PC-9 (cell line): ENCODE measurements around the gene PROC.

Experiments used
- EZH2 ChIP-seq: fragments of 200-600 bp; sonication (generic); IDR thresholded peaks from 2 replicates; pipeline ENCODE4 v1.8.0; 2017; ENCODE audit warnings: antibody characterized with exemption, low read depth
- TF ChIP-seq, protein P1 (sequence below): fragments of 200-600 bp; sonication (generic); conservative IDR thresholded peaks from 2 replicates; pipeline ENCODE4 v1.6.1; 2017; ENCODE audit warnings: mixed run types, antibody characterized with exemption, mild to moderate bottlenecking, moderate library complexity

DNA sequence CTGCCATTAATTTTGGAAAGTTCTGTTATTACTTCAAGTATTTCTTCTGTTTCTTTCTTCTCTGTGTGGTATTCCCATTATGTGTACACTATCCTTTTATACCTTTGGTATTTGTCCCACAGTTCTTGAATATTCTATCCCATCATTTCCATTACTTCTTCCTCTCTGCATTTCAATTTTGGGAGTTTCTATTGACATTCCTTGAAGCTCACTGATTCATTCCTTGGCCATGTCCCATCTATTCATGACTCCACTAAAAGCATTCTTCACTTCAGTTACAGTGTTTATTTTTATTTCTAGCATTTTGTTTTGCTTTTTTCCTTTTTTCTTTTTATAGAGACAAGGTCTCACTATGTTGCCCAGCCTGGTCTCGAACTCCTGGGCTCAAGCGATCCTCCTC lies 30.3 kb downstream of the PROC start:
- TF ChIP-seq, protein P1, sequence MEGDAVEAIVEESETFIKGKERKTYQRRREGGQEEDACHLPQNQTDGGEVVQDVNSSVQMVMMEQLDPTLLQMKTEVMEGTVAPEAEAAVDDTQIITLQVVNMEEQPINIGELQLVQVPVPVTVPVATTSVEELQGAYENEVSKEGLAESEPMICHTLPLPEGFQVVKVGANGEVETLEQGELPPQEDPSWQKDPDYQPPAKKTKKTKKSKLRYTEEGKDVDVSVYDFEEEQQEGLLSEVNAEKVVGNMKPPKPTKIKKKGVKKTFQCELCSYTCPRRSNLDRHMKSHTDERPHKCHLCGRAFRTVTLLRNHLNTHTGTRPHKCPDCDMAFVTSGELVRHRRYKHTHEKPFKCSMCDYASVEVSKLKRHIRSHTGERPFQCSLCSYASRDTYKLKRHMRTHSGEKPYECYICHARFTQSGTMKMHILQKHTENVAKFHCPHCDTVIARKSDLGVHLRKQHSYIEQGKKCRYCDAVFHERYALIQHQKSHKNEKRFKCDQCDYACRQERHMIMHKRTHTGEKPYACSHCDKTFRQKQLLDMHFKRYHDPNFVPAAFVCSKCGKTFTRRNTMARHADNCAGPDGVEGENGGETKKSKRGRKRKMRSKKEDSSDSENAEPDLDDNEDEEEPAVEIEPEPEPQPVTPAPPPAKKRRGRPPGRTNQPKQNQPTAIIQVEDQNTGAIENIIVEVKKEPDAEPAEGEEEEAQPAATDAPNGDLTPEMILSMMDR = no peak
- TF ChIP-seq EZH2 = no peak
